ENCODE data around the gene GABRB3. TPM values are rescaled to one million over a fixed set of nuclear protein-coding genes. Genes with fewer than 3 reads are reported as not detected.

GABRB3 gene
- total and polyA plus RNA-seq, 9 donors = 0.60 to 2.9 (median 1.6) TPM

DNA sequence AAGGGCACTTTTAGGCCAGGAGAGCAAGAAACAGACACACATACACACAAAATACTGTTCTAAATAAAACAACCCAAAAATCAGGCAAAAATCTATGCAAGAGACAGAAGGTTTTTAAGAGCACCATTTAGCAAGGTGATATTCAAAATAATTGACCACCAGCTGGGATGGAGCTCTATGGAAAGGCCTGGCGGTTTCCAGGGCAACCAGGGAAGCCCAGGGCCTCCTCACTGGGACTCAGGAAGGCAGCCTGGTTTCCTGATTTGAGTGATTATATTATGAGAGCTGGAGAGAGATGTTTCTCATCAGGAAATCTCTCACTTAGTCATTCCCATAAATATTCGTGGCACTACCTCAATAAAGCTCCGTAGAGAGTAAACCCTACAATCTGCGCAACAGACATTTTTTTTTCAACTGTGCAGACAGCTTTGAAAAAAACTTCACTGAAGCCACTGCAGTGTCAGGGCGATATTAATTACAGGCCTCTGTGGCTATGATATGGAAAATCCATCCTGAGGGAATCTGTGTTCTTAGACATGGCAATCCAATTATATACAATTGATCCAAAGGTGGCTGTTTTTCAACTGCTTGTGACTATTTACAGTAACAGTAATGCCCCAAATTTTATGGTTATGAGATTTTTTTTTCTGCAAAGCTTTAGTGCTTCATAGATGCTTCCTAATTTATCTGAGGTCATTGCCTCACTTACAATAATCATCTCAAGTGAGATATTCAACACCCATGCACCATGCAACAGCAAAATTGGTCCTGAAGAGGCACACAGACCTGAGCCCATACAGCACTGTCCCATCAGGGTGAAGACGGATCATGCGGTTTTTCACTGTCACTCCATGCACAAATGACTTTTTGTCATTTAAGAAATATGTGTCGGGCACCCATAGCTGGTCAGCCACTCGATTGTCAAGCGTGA, 152.1 kb downstream of the GABRB3 start:
- no peak for DNase-seq
- 75% methylated on average over 3 of the region's 10 CpGs for WGBS (ENCODE audit: insufficient coverage)
- no peaks in the 10 kb centered on the region for H3K36me3 ChIP-seq (ENCODE audit: control insufficient read depth, insufficient read depth, low read length)
- no peaks in the 10 kb centered on the region for H3K27me3 ChIP-seq (ENCODE audit: control insufficient read depth, insufficient read depth, low read length)
- H3K27ac ChIP-seq (ENCODE audit: low read length) = no peak overlapping the region
- no peaks in the 10 kb centered on the region for H3K4me1 ChIP-seq (ENCODE audit: control insufficient read depth, insufficient read depth, low read length)
- H3K4me3 ChIP-seq (ENCODE audit: low read length) = no peak overlapping the region
- no peaks in the 10 kb centered on the region for H3K9me3 ChIP-seq (replicated peaks; ENCODE audit: control insufficient read depth, low read depth, low read length)

DNA sequence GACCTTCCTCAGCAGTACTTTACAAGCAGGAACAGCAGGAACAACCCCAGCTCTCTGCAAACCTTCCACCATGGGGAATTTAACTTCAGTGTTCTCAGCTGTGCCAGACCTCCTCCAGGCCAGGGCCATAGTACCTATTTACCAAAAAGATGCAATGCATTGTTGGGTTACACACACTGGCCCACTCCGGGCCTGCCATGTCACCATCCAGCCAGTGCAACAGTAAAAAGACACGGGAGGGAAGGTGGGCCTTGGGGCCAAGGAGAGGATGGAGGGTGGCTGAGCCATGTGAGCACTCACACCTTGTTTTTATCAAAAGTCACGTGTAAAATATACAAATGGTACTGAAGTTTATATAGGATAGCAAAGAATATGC, 157.0 kb downstream of the GABRB3 start:
- H3K36me3 ChIP-seq (ENCODE audit: control insufficient read depth, insufficient read depth, low read length) = no peaks in the 10 kb centered on the region
- H3K4me3 ChIP-seq (ENCODE audit: low read length) = no peak overlapping the region
- no peaks in the 10 kb centered on the region for H3K27me3 ChIP-seq (ENCODE audit: control insufficient read depth, insufficient read depth, low read length)
- no peak overlapping the region for H3K27ac ChIP-seq (ENCODE audit: low read length)
- WGBS (ENCODE audit: insufficient coverage) = no CpG with 5 or more reads among the region's 3 CpGs
- H3K4me1 ChIP-seq (ENCODE audit: control insufficient read depth, insufficient read depth, low read length) = no peaks in the 10 kb centered on the region
- H3K9me3 ChIP-seq (replicated peaks; ENCODE audit: control insufficient read depth, low read depth, low read length) = no peaks in the 10 kb centered on the region
- DNase-seq = no peak

DNA sequence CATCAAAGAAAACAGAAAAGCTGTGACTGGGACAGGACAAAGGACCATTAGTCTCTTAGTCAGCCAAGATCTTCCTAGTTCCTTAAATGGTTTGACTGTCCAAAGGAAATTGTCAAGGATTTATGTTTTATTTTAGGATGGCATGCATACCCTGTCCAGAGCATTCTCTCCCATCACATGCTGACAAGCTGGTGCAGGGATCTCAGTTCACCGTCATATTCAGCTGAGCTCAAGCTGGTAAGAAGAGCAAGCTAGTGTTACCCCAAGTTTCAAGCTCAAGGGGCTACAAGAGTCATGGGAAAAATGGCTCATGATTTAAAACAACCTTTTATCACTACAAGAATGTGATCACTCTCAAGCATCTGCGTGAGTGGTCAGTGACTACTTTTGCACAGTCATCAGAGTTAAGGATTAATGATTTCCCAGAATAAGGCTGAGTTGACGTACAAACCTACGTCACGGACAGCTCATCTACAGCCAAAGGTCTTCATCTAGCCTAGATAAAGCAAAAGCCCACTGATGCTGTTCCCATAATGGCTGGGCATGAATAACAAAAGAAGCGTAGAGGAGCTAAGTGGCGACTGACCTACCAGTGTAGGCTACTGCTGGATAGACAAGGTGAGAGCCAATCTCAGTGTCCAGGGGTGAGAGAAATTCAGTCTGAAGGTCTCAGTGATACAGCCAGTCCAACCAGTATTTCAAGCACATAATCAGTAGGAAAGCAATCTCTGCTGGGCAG, 157.5 kb downstream of the GABRB3 start:
- WGBS (ENCODE audit: insufficient coverage) = 94% methylated on average over 6 of the region's 7 CpGs
- Histone ChIP-seq H3K9me3 (replicated peaks; ENCODE audit: control insufficient read depth, low read depth, low read length) (no peaks in the 10 kb centered on the region), H3K4me3 (ENCODE audit: low read length) (no peak overlapping the region), H3K27ac (ENCODE audit: low read length) (no peak overlapping the region), H3K36me3 (ENCODE audit: control insufficient read depth, insufficient read depth, low read length) (no peaks in the 10 kb centered on the region), H3K27me3 (ENCODE audit: control insufficient read depth, insufficient read depth, low read length) (no peaks in the 10 kb centered on the region), H3K4me1 (ENCODE audit: control insufficient read depth, insufficient read depth, low read length) (no peaks in the 10 kb centered on the region)
- no peak for DNase-seq

DNA sequence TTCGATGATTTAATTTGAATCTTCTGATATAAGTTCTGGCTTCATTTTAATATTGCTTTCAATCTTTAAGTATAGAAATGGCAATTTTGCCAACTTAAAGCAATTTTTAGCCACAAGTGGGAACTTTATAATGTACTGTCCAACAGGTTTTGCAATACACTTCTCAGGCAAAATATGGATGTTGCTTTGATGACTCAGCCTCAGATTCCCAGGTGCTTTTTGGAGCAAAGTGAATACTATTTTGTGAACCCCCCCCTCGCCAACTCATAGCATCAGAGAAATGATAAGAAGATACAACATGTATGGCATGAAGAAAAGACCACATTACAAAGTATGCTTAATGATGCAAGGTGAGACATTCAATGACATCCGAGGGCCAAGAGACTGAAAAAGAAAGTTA, 158.1 kb downstream of the GABRB3 start:
- Histone ChIP-seq H3K4me3 (ENCODE audit: low read length) (no peak overlapping the region), H3K9me3 (replicated peaks; ENCODE audit: control insufficient read depth, low read depth, low read length) (no peaks in the 10 kb centered on the region), H3K36me3 (ENCODE audit: control insufficient read depth, insufficient read depth, low read length) (no peaks in the 10 kb centered on the region), H3K4me1 (ENCODE audit: control insufficient read depth, insufficient read depth, low read length) (no peaks in the 10 kb centered on the region), H3K27ac (ENCODE audit: low read length) (no peak overlapping the region), H3K27me3 (ENCODE audit: control insufficient read depth, insufficient read depth, low read length) (no peaks in the 10 kb centered on the region)
- no CpG with 5 or more reads among the region's 3 CpGs for WGBS (ENCODE audit: insufficient coverage)
- DNase-seq = no peak

DNA sequence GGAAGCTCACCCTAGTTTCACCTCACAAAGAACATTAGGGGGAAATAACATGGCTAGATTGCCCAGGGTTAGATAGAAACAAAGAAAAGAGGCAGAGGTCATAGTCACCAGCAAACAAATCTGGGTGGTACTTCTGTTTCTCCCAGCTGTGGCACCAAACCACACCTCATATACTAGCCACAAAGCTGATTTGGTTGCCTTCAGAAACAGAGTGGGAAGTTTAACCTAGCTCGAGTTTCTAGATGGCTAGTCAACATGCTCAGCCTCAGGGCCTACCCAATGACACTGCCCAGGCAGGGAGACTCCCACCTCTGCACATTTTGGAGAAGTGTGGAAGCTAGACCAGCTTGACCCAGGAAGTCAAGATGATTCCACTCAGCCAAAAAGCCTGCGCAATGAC, 174.2 kb downstream of the GABRB3 start:
- no peaks in the 10 kb centered on the region for H3K36me3 ChIP-seq (ENCODE audit: control insufficient read depth, insufficient read depth, low read length)
- no peaks in the 10 kb centered on the region for H3K4me1 ChIP-seq (ENCODE audit: control insufficient read depth, insufficient read depth, low read length)
- H3K27me3 ChIP-seq (ENCODE audit: control insufficient read depth, insufficient read depth, low read length) = no peaks in the 10 kb centered on the region
- peaks cover 6% of the 10 kb centered on the region for H3K9me3 ChIP-seq (replicated peaks; ENCODE audit: control insufficient read depth, low read depth, low read length)
- 100% methylated on average over 1 of the region's 2 CpGs for WGBS (ENCODE audit: insufficient coverage)
- no peak for DNase-seq
- no peak overlapping the region for H3K4me3 ChIP-seq (ENCODE audit: low read length)
- no peak overlapping the region for H3K27ac ChIP-seq (ENCODE audit: low read length)

DNA sequence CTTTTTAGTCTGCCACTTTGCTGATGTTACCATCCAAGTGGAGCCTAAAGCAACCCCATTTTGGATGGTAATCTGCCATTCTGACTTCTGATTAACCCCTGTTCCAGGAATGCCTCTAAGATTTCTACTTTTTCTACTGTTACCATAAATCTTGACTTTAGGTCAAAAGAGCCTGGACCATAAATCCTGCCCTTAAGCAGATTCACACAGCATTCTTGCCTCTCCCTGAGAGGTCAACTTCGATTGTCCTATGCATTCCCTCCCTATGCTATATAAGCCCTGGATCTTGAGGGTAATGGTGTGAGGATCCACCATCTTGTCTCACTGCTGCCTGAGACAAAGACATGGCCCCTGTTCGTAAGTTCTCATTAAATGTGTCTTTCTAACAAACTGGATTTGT, 177.3 kb downstream of the GABRB3 start:
- peaks cover 6% of the 10 kb centered on the region for H3K9me3 ChIP-seq (replicated peaks; ENCODE audit: control insufficient read depth, low read depth, low read length)
- no peak for DNase-seq
- H3K36me3 ChIP-seq (ENCODE audit: control insufficient read depth, insufficient read depth, low read length) = no peaks in the 10 kb centered on the region
- H3K4me3 ChIP-seq (ENCODE audit: low read length) = no peak overlapping the region
- WGBS (ENCODE audit: insufficient coverage) = no CpG with 5 or more reads among the region's 2 CpGs
- no peaks in the 10 kb centered on the region for H3K4me1 ChIP-seq (ENCODE audit: control insufficient read depth, insufficient read depth, low read length)
- H3K27ac ChIP-seq (ENCODE audit: low read length) = no peak overlapping the region
- H3K27me3 ChIP-seq (ENCODE audit: control insufficient read depth, insufficient read depth, low read length) = no peaks in the 10 kb centered on the region

DNA sequence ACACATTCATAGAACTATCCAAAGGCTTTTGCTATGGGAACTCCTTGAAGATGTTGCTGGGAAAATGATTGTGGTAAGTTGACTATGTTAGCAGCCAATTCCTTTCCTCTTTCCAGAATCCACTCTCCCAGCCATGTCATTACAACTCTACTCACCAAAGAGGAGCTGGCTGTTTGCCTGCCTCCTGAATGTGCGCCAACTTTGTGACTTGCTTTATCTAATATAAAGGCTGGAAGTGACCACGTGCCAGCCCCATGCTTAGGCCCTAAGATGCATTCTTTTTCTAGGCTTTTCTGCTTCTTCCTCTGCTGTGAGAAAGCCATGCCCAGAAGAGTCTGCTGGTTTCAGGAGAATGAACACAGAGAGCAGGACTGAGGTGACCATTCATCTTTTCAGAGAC, 182.2 kb downstream of the GABRB3 start:
- 75% methylated on average over 2 of the region's 2 CpGs for WGBS (ENCODE audit: insufficient coverage)
- no peaks in the 10 kb centered on the region for H3K27me3 ChIP-seq (ENCODE audit: control insufficient read depth, insufficient read depth, low read length)
- no peaks in the 10 kb centered on the region for H3K36me3 ChIP-seq (ENCODE audit: control insufficient read depth, insufficient read depth, low read length)
- DNase-seq = no peak
- H3K4me3 ChIP-seq (ENCODE audit: low read length) = no peak overlapping the region
- no peak overlapping the region for H3K27ac ChIP-seq (ENCODE audit: low read length)
- H3K9me3 ChIP-seq (replicated peaks; ENCODE audit: control insufficient read depth, low read depth, low read length) = no peaks in the 10 kb centered on the region
- no peaks in the 10 kb centered on the region for H3K4me1 ChIP-seq (ENCODE audit: control insufficient read depth, insufficient read depth, low read length)

DNA sequence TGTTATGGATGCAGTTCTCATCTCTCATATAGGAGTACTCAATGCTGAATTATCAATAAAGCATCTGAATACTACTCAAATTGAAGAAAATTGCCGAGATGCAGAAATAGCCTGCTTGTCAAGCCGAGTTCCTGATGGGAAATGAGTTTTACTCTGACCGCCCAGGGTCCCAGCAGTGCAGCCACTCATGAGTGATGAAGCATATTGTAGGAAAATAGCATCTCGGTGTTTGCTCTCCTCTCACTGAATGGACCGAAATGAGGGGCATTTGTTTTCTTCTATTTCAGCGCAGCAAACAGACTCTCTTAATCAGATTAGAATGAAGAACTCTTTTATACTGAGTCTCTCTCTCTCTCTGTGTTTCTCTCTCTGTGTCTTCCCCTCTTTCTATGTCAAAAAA, 190.0 kb downstream of the GABRB3 start:
- no peaks in the 10 kb centered on the region for H3K36me3 ChIP-seq (ENCODE audit: control insufficient read depth, insufficient read depth, low read length)
- H3K4me3 ChIP-seq (ENCODE audit: low read length) = no peak overlapping the region
- no peak overlapping the region for H3K27ac ChIP-seq (ENCODE audit: low read length)
- no peaks in the 10 kb centered on the region for H3K9me3 ChIP-seq (replicated peaks; ENCODE audit: control insufficient read depth, low read depth, low read length)
- no peaks in the 10 kb centered on the region for H3K27me3 ChIP-seq (ENCODE audit: control insufficient read depth, insufficient read depth, low read length)
- 72% methylated on average over 3 of the region's 6 CpGs for WGBS (ENCODE audit: insufficient coverage)
- no peak for DNase-seq
- H3K4me1 ChIP-seq (ENCODE audit: control insufficient read depth, insufficient read depth, low read length) = no peaks in the 10 kb centered on the region

DNA sequence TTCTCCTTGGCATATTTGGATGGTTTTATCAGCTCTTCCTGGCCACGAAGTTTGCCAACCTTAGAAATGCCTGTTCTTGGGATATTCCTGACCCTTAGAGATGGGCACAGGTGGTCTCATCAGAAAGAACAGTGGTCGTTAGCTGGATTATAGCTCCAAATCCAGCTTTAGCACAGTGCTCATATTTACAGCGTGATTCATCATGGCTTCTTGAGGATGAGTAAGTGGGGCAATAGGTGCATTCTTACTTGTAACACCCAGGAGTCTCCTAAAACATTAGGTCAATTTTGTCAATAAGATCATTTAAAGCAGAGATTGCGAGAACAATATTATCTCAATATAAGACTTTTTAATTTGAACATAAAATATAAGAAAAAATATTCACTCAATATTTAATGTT, 191.9 kb downstream of the GABRB3 start:
- no peaks in the 10 kb centered on the region for H3K36me3 ChIP-seq (ENCODE audit: control insufficient read depth, insufficient read depth, low read length)
- no peaks in the 10 kb centered on the region for H3K9me3 ChIP-seq (replicated peaks; ENCODE audit: control insufficient read depth, low read depth, low read length)
- H3K27me3 ChIP-seq (ENCODE audit: control insufficient read depth, insufficient read depth, low read length) = no peaks in the 10 kb centered on the region
- H3K27ac ChIP-seq (ENCODE audit: low read length) = no peak overlapping the region
- H3K4me1 ChIP-seq (ENCODE audit: control insufficient read depth, insufficient read depth, low read length) = no peaks in the 10 kb centered on the region
- no peak for DNase-seq
- 67% methylated on average over 1 of the region's 4 CpGs for WGBS (ENCODE audit: insufficient coverage)
- no peak overlapping the region for H3K4me3 ChIP-seq (ENCODE audit: low read length)

DNA sequence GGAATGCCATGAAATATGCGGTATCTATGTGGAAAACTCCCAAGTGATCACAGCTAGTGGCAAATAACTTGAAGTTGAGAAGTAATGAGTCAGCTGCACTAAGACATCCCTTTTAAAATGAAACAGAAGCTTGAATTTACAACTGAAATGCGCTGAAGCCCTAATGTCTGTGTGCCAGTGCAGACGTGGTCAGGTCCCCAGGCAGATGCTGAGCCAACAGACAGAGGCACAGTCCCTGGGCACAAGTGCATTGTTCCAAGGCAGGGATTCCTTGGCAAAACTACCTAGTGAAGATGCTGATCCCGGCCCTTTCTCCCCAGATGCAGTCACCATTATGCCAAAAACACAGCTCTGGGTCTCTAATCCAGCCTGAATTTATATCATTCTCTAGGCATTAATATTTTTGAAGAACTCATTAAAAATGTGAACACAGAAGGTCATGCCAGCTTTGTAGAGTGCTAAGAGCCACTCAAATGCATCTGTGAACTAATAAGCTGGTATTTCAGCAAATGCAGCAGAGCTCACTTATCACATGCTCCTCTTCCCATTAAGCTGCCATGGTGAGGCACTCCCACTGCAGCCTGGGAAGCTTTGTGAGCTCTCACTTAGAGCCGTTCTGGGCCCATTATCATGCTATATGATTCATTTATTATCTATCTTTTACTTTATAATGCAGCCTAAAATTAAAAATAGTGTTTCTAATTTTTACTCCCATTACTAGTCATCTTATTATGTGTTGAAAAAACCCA, 200.1 kb downstream of the GABRB3 start:
- Histone ChIP-seq H3K4me3 (ENCODE audit: low read length) (no peak overlapping the region), H3K27ac (ENCODE audit: low read length) (no peak overlapping the region), H3K4me1 (ENCODE audit: control insufficient read depth, insufficient read depth, low read length) (no peaks in the 10 kb centered on the region), H3K9me3 (replicated peaks; ENCODE audit: control insufficient read depth, low read depth, low read length) (no peaks in the 10 kb centered on the region), H3K36me3 (ENCODE audit: control insufficient read depth, insufficient read depth, low read length) (no peaks in the 10 kb centered on the region), H3K27me3 (ENCODE audit: control insufficient read depth, insufficient read depth, low read length) (no peaks in the 10 kb centered on the region)
- WGBS (ENCODE audit: insufficient coverage) = 41% methylated on average over 3 of the region's 5 CpGs
- DNase-seq = no peak

Measured in muscle of leg (tissue), 11 donors.